A549 (cell line): Measurements from ENCODE around the gene CHD9.

Source experiments
- BHLHE40 ChIP-seq: IDR thresholded peaks from 2 replicates; pipeline ENCODE4 v1.6.1; 2012; ENCODE audit warnings: low read depth, low read length, inconsistent platforms
- CTCF ChIP-seq: fragments of >200 bp; sonication (Bioruptor Twin); formaldehyde crosslinking; IDR thresholded peaks from 3 replicates; pipeline ENCODE4 v1.5.1; 2016
- GATA3 ChIP-seq: IDR thresholded peaks from 2 replicates; pipeline ENCODE4 v1.6.1; 2012; ENCODE audit warnings: borderline replicate concordance
- HDAC2 ChIP-seq: fragments of 200-600 bp; sonication (generic); IDR thresholded peaks from 2 replicates; pipeline ENCODE4 v1.6.1; 2016
- HES2 ChIP-seq: fragments of >200 bp; sonication (Bioruptor Twin); formaldehyde crosslinking; IDR thresholded peaks from 2 replicates; pipeline ENCODE4 v1.6.1; 2016
- JUNB ChIP-seq: fragments of >200 bp; sonication (Bioruptor Twin); formaldehyde crosslinking; IDR thresholded peaks from 2 replicates; pipeline ENCODE4 v1.6.1; 2016
- MAFK ChIP-seq: fragments of 450-650 bp; IDR thresholded peaks from 2 replicates; pipeline ENCODE4 v1.6.1; 2014; ENCODE audit not compliant: partially characterized antibody
- PHF8 ChIP-seq: fragments of 200-600 bp; sonication (generic); IDR thresholded peaks from 2 replicates; pipeline ENCODE4 v1.6.1; 2016; ENCODE audit warnings: low read depth, mild to moderate bottlenecking, antibody characterized with exemption, moderate library complexity, borderline replicate concordance
- POLR2A ChIP-seq: IDR thresholded peaks from 2 replicates; pipeline ENCODE4 v1.6.1; 2012; ENCODE audit warnings: mild to moderate bottlenecking, low read length

DNA sequence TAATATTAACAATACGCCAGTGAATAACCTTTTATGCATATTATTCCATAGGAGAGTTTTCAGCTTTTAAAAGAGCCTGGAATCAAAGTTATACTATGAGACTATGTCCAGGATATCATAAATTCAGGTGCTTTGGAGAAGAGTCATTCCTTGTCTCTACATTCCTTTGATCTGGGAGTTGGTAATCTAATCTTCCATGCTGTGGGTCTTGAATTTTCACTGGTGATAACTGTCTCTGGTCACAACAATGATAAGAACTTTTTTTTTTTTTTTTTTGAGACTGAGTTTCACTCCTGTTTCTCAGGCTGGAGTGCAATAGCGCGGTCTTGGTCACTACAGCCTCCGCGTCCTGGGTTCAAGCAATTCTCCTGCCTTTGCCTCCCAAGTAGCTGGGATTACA is 50.8 kb downstream of the CHD9 start:
- no peak for TF ChIP-seq CTCF
- TF ChIP-seq POLR2A = no peak
- TF ChIP-seq MAFK = no peak
- no peak for TF ChIP-seq JUNB
- no peak for TF ChIP-seq PHF8
- TF ChIP-seq BHLHE40 = no peak
- no peak for TF ChIP-seq GATA3
- TF ChIP-seq HDAC2 = no peak
- TF ChIP-seq HES2 = no peak
